NOMO-1 treated with DMSO at 0.1 percent for 48 hours (cell line): ENCODE data around the gene ASS1.

Experiments
- DNase-seq: peaks from one replicate; lab custom pipeline; 2025; ENCODE audit not compliant: unreplicated experiment; lab: John Stamatoyannopoulos, UW

The ASS1 gene

DNA sequence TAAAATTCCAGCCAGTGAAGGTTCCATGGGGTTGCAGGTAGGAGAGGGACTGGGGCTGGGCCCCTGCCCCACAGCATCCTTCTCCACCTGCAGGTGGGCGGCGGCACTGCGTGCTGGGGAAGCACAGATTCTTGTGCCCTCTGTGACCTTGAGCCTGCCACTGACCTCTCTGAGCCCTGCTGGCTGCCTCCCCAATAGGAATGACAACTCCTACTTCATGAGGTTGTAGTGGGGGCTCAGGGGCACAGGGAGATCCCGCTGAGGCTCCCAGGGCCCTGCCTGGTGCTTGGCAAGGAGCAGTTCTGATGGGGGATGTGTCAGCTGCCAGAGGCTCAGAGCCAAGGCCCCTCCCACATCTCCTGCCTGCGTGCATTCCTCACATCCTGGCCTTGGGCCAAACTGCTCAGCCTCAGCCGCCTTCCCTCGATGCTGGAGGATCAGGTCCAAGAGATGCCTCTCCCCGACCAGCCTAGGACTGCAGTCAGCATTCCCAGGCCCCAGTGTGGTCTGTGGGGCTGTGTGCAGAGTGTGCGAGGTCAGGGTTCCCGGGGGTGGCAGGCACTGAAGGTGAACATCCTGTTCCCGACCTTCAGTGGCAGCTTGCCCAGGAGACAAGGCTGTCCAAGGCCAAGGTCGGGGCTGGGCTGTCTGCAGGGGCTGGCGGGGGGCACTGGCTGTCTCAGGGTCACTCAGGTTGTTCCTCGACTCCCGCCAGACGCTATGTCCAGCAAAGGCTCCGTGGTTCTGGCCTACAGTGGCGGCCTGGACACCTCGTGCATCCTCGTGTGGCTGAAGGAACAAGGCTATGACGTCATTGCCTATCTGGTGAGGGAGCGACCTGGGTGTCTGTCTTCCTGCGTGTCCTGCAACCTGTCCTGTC lies 7.0 kb downstream of the ASS1 start:
- no peak for DNase-seq

- no peak for DNase-seq
Observed at GRCh38 chr9:130452835-130453234, 8.1 kb downstream of the ASS1 start.

- DNase-seq, result no peak
Observed at GRCh38 chr9:130453487-130453886, 8.7 kb downstream of the ASS1 start.

GRCh38 chr9:130454096-130454811 lies 9.5 kb downstream of the ASS1 start:
- no peak for DNase-seq

DNA sequence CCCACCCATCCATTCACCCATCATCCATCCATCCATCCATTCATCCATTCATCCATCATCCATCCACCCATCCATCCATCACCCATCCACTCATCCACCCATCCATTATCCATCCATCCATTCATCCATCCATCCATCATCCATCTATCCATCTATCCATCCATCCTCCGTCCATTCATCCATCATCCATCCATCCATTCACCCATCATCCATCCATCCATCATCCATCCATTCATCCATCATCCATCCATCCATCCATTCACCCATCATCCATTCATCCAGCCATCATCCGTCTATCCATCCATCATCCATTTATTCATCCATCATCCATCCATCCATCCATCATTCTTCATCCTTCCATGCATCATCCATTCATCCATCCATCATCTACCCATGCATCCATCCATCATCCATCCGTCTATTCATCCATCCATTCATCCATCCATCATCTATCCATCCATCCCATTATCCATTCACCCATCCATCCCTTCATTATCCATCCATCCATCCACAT lies 10.1 kb downstream of the ASS1 start:
- DNase-seq, result no peak

- DNase-seq, result no peak
Observed at GRCh38 chr9:130458027-130458803, 13.5 kb downstream of the ASS1 start.

GRCh38 chr9:130458804-130459067 lies 14.0 kb downstream of the ASS1 start:
- no peak for DNase-seq

GRCh38 chr9:130459151-130459550 lies 14.4 kb downstream of the ASS1 start:
- no peak for DNase-seq

DNA sequence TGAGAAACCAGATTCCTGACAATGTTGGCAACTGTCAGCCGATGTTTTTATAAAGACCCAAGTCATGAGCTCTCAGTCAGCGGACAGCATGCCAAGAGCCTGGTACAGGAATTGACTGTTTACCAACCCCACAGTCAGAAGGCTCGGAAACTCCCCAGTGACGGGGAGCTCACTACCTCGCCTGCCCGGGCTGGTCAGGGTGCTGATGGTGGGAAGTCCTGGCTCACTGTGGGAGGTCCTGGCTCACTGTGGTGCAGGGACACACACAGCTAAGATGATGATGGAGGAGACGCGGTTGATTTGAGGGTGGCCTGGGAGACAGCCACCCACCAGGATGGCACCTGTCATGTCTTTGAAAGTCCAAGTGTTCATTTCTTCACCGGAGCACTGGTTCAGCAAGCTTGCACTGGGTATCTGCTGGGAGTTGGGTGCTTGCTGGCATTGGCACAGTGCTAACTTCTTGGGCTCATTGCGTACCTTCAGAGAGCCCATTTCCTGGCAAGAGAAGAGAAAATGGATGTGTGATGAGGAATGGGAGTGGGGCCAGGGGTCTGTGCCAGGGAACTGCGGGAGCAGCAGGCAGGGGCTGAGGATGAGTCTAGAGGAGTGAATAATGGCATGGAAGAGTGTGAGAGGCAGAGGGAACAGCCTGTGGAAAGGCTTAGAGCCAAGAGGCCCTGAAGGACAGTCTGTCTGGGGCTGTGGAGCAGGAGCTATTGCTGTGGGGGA lies 15.3 kb downstream of the ASS1 start:
- no peak for DNase-seq

DNA sequence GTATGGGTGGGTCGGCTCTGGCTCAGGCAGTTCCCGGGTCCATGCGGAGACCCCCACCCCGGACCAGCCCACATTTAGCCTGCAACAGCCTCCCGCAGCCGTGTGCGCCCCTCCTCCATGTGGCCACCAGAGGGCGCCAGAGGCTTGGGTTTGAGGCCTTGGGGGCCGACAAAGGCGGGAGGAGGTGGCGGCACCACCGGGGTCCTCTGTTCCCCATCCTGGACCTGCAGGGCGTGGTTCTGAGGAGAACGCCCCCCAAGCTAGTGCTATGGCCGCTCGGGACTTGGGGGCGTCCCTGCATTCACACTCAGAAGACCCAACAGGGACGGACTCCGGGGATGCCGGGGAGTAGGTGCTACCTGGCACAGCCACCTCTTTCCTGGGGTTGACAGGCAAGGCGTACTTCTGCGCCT lies 16.5 kb downstream of the ASS1 start:
- peak; percentile 6 for DNase-seq

DNA sequence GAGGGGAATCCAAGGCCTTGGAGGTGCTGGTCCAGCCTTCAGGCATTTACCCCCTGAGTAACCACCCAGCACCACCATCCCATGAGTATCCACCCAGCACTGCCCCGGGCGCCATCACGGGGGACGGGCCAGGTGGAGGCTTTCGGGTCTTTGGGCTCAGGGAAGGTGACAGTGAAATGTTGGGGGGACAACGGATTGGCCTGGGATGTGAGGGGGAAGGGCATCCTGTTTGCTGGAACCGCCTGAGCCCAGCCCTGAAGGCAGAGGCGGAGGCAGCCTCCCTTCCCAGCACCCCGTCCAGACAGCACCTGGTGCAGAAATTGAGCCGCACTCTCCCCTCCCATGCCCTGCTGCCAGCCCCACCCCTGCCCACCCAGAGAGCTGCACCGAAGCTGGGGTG lies 17.0 kb downstream of the ASS1 start:
- no peak for DNase-seq

- no peak for DNase-seq
Observed at GRCh38 chr9:130462685-130463540, 18.2 kb downstream of the ASS1 start.

DNA sequence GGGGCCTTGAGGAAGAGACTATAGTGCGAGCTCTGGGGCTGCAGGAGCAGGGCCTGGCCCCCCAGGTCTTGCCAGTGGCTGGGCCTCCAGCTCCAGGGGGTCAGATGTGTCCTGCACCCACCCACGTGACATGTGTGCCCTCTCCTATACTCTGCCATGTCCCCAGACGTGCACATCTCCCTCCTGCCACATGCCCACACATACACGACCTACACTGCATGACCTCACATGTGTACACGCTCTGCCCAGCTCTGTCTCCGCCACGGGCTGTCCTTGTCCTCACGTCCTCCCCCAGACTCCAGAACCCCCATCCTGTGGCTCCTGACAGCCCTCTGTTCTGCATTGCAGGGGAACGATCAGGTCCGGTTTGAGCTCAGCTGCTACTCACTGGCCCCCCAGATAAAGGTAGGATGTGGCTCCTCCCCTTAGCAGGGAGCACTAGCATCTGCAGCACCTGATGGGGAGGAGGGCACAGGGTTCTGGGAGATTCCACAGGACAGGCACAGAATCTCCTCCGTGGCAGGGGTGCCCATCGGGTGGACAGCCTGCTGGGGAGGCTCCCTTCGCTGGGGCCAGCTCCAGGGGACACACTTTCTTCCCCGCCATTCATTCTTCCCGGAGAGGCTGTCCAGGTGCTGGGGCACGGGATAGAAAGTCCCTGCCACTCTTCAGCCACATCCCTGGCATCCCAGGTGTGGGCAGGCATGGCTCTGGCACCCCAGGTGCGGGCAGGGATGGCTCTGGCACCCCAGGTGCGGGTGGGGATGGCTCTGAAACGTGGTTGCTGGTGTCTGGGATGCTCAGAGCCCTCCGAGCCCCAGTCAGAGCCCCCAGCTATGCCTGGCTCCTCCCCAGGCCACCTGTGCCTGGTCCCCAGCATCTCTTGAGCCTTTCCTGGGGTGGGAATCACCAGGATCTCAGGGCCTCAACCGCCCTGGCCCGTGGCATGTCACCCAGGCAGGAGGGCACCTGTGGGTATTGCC lies 19.3 kb downstream of the ASS1 start:
- no peak for DNase-seq

DNA sequence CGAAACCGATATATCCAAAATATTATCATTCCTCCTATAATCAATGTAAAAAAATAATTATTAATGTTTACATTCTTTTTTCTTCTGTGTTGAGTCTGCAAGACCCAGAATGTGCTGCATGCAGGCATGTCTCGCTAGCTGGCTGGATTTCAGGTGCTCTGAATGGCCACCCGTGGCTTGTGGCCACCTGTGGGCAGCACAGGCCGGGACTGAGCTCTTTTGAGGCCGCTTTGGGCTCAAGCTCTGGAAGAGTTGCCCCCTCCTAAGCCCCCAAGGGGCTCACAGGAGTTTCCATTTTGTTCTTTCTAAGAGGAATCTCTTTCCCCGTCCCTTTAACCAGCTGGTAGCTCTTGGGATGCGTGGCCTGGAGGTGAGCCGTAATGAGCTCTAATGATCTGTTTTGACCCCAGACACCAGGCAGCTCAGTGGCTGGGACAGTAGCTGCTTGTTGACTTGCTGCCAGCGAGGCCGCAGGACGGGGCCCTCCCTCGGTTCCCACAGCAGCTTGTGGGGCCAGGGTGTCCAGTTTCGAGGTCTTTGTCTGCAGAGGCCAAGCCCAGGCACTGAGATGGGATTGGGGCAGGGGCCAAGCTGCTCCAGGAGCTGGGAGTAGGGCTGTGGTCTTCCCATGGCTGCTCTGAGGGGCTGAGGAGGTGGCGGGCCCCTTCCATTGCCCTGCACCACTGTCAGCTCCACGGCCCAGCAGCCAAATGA lies 20.8 kb downstream of the ASS1 start:
- no peak for DNase-seq

DNA sequence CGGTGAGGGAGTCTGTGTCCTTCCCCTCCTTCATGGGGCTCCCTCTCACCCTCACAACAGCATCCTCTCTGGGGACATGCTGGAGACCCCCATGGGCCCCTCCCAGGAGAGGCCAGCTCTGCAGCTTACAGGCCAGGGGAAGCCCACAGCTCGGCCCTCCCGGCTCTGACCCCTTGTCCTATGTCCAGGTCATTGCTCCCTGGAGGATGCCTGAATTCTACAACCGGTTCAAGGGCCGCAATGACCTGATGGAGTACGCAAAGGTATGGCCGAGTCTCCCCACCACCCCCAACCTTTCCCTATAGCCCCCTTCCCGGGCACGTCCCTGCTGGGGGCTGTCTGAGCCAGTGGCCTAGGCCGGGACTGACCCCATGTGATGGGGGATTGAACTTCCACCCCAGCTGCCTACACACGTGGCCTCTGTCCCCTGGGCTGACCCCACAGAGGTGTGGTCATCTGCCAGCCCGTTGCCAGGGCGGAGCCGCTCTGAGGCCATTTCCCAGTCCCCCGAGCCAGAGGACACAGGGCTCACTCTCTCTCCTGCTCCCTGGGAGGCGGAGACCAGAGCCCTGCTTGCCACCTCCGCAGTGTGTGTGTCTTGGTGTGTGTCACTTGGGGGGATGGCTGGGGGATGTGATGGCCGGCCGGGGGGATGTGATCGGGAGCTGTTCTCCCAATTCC lies 21.9 kb downstream of the ASS1 start:
- DNase-seq, result no peak

DNA sequence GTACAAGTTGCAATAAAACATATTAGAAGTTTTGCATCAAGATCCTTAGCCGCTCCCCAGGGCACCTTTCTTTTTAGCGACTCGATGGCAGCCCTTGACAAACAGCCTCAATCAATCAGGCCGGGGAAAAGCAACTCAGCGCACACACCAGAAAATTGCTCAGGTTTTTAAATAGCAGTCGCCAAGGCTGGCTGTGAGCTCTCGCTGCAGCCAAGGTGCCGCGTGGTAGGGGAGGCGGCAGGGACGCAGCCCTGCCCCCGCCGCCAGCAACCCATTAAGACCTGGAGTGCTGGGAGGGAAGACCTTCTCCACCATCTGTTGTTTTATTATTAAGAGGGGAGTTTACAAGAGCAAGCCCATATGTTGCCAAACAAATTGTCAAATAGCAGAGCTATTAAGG lies 22.6 kb downstream of the ASS1 start:
- DNase-seq, result no peak

DNA sequence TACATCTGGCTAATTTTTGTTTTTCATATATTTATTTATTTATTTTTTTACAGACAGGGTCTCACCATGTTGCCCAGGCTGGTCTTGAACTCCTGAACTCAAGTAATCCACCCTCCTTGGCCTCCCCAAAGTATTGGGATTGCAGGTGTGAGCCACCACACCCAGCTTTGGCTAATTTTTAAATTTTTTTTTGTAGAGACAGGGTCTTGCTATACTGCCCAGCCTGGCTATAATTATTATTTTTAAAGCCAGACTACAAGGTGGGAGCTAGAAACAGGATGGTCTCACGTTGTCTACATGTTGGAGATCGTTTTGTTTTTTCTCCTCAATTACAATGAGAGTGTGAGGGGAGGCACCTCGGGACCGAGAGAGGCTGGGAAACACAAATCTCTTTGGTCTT lies 23.8 kb downstream of the ASS1 start:
- DNase-seq, result no peak

GRCh38 chr9:130470269-130470668 lies 25.5 kb downstream of the ASS1 start:
- DNase-seq, result no peak
